Liver (tissue), 9 donors: ENCODE results near the gene RUNX1. TPM values are rescaled to one million over a fixed set of nuclear protein-coding genes. Genes with fewer than 3 reads are reported as not detected.

Experiments
- DNase-seq: peaks from one replicate; pipeline ENCODE4 v3.0.0-alpha.2; 2017; ENCODE audit warnings: low spot score
- H3K27ac ChIP-seq, 2 donors: one replicate each; pipeline ENCODE4 v1.7.0; 2013; ENCODE audit warnings: inconsistent platforms in 2 of 2, low read length in 2 of 2, control low read depth in 1 of 2, low read depth in 1 of 2, mild to moderate bottlenecking in 1 of 2
- H3K27me3 ChIP-seq, 4 donors: one replicate each; pipeline versions ENCODE4 v1.6.1 to v1.7.0; 2013; ENCODE audit warnings: low read length in 3 of 4, inconsistent platforms in 1 of 4, mild to moderate bottlenecking in 1 of 4, moderate library complexity in 1 of 4; ENCODE audit not compliant: control insufficient read depth in 4 of 4, insufficient read depth in 4 of 4
- H3K36me3 ChIP-seq, 4 donors: one replicate each; pipeline versions ENCODE4 v1.6.1 to v1.7.0; 2013; ENCODE audit warnings: low read length in 3 of 4, mild to moderate bottlenecking in 3 of 4, low read depth in 1 of 4, moderate library complexity in 1 of 4; ENCODE audit not compliant: control insufficient read depth in 4 of 4, insufficient read depth in 3 of 4
- H3K4me1 ChIP-seq, 4 donors: one replicate each; pipeline versions ENCODE4 v1.6.1 to v1.7.0; 2013; ENCODE audit warnings: low read length in 3 of 4, mild to moderate bottlenecking in 3 of 4, moderate library complexity in 1 of 4; ENCODE audit not compliant: control insufficient read depth in 4 of 4, insufficient read depth in 4 of 4
- H3K4me3 ChIP-seq, 3 donors: one replicate each; pipeline versions ENCODE4 v1.6.1 to v1.7.0; 2013; ENCODE audit warnings: low read length in 3 of 3, control low read depth in 1 of 3, low read depth in 1 of 3, mild to moderate bottlenecking in 1 of 3
- H3K9ac ChIP-seq, 2 donors: one replicate each; pipeline ENCODE4 v1.7.0; 2013; ENCODE audit warnings: low read length in 2 of 2, mild to moderate bottlenecking in 2 of 2, moderate library complexity in 2 of 2, control low read depth in 1 of 2, low read depth in 1 of 2
- H3K9me3 ChIP-seq, 4 donors: one replicate each; pipeline versions ENCODE4 v1.6.1 to v1.7.0; 2013; ENCODE audit warnings: low read length in 3 of 4; ENCODE audit not compliant: control insufficient read depth in 4 of 4
- ATF3 ChIP-seq: IDR thresholded peaks from 2 replicates; pipeline ENCODE4 v1.6.1; 2016; ENCODE audit warnings: antibody characterized with exemption
- CTCF ChIP-seq: fragments of 150-350 bp; IDR thresholded peaks from 2 replicates; pipeline ENCODE4 v1.5.1; 2017; ENCODE audit warnings: improper control_type of control experiment, low read depth, low read length; ENCODE audit not compliant: missing input control
- EGR1 ChIP-seq, 2 donors: IDR thresholded peaks; 2 replicates each; pipeline ENCODE4 v1.6.1; 2016 to 2018; ENCODE audit warnings: antibody characterized with exemption in 2 of 2, low read depth in 2 of 2
- FOXA1 ChIP-seq: IDR thresholded peaks from 2 replicates; pipeline ENCODE4 v1.6.1; 2016; ENCODE audit warnings: antibody characterized with exemption
- GABPA ChIP-seq, 2 donors: IDR thresholded peaks in 1 of 2; conservative IDR thresholded peaks in 1 of 2; 2 replicates each; pipeline ENCODE4 v1.6.1; 2016; ENCODE audit warnings: antibody characterized with exemption in 2 of 2, mild to moderate bottlenecking in 1 of 2, moderate library complexity in 1 of 2
- HNF4A ChIP-seq, 2 donors: conservative IDR thresholded peaks; 2 replicates each; pipeline ENCODE4 v1.6.1; 2016; ENCODE audit warnings: antibody characterized with exemption in 2 of 2, mild to moderate bottlenecking in 2 of 2
- HNF4G ChIP-seq: IDR thresholded peaks from 2 replicates; pipeline ENCODE4 v1.6.1; 2016; ENCODE audit warnings: antibody characterized with exemption
- JUND ChIP-seq, 2 donors: IDR thresholded peaks; 2 replicates each; pipeline ENCODE4 v1.6.1; 2016; ENCODE audit warnings: antibody characterized with exemption in 2 of 2
- MAX ChIP-seq: IDR thresholded peaks from 2 replicates; pipeline ENCODE4 v1.6.1; 2016; ENCODE audit warnings: antibody characterized with exemption
- NR2F2 ChIP-seq: IDR thresholded peaks from 2 replicates; pipeline ENCODE4 v1.6.1; 2016; ENCODE audit warnings: antibody characterized with exemption
- RAD21 ChIP-seq, 2 donors: IDR thresholded peaks; 2 replicates each; pipeline ENCODE4 v1.6.1; 2016; ENCODE audit warnings: antibody characterized with exemption in 2 of 2, mild to moderate bottlenecking in 2 of 2
- REST ChIP-seq: IDR thresholded peaks from 2 replicates; pipeline ENCODE4 v1.6.1; 2016; ENCODE audit warnings: antibody characterized with exemption, mild to moderate bottlenecking
- RXRA ChIP-seq, 2 donors: IDR thresholded peaks; 2 replicates each; pipeline ENCODE4 v1.6.1; 2017 to 2018; ENCODE audit warnings: antibody characterized with exemption in 2 of 2, mild to moderate bottlenecking in 1 of 2
- SP1 ChIP-seq: IDR thresholded peaks from 2 replicates; pipeline ENCODE4 v1.6.1; 2018; ENCODE audit warnings: antibody characterized with exemption, mild to moderate bottlenecking
- TAF1 ChIP-seq: conservative IDR thresholded peaks from 2 replicates; pipeline ENCODE4 v1.6.1; 2016; ENCODE audit warnings: antibody characterized with exemption, mild to moderate bottlenecking
- YY1 ChIP-seq: IDR thresholded peaks from 2 replicates; pipeline ENCODE4 v1.6.1; 2016; ENCODE audit warnings: antibody characterized with exemption, mild to moderate bottlenecking
- ZBTB33 ChIP-seq: IDR thresholded peaks from 2 replicates; pipeline ENCODE4 v1.6.1; 2016; ENCODE audit warnings: antibody characterized with exemption
- WGBS: extraction: QIAGEN DNeasy Blood & Tissue Kit; methylation state at CpG from one replicate; pipeline ENCODE4 v1.1.7; 2013; 5-methylcytosine and 5-hydroxymethylcytosine counted together
- polyA plus RNA-seq, 2 donors: library from polyadenylated mRNA; stranded (reverse) in 1 of 2; unstranded in 1 of 2; fragments of 200-250 nt in 1 of 2; fragments of >200 nt in 1 of 2; fragmentation: Nextera tagmentation in 1 of 2; extraction: Ambion mirVana in 1 of 2; gene quantifications; one replicate each; pipeline versions ENCODE4 v1.2.1 to v1.2.3, GENCODE V29; 2013 to 2015
- total RNA-seq, 2 donors: library from RNA; depleted of rRNA; stranded (reverse); fragments of >200 nt; gene quantifications; one replicate each; pipeline ENCODE4 v1.2.3, GENCODE V29; 2014
- donor health status: healthy.
- donor health status: healthy.
- donor health status: healthy.
- donor health status: healthy.
- donor health status: healthy.

The RUNX1 gene
- total and polyA plus RNA-seq, 4 donors, result 0.98 to 7.2 (median 3.1) TPM

GRCh38 chr21:34891613-34891943 lies 157.5 kb downstream of the RUNX1 start:
- Histone ChIP-seq H3K9ac (no peak overlapping the region), H3K27ac (no peak overlapping the region), H3K36me3 (no peaks in the 10 kb centered on the region), H3K9me3 (no peaks in the 10 kb centered on the region), H3K4me3 (no peak overlapping the region), H3K27me3 (peaks cover 0 to 4% (median 3%) of the 10 kb centered on the region in 4 donors), H3K4me1 (peaks cover 0 to 18% (median 12%) of the 10 kb centered on the region in 4 donors)
- DNase-seq, result no peak
- no peak for TF ChIP-seq JUND (IDR thresholded peaks at IDR 0.05)
- TF ChIP-seq ATF3, result no peak
- no peak for TF ChIP-seq CTCF
- TF ChIP-seq RXRA (IDR thresholded peaks at IDR 0.05), result no peak
- TF ChIP-seq TAF1, result no peak
- no peak for TF ChIP-seq REST
- no peak for TF ChIP-seq MAX
- no peak for TF ChIP-seq YY1
- TF ChIP-seq EGR1 (IDR thresholded peaks at IDR 0.05; ENCODE audit: low read depth in 2 of 2), result no peak
- TF ChIP-seq HNF4G, result no peak
- no peak for TF ChIP-seq HNF4A (conservative IDR thresholded peaks at IDR 0.05)
- TF ChIP-seq RAD21 (IDR thresholded peaks at IDR 0.05), result no peak
- TF ChIP-seq FOXA1, result no peak
- no peak for TF ChIP-seq GABPA (IDR thresholded peaks at IDR 0.05 in 1 of 2, conservative IDR thresholded peaks at IDR 0.05 in 1 of 2)
- no peak for TF ChIP-seq NR2F2
- no peak for TF ChIP-seq SP1
- no peak for TF ChIP-seq ZBTB33
- WGBS, result 33% methylated on average over 8 of the region's 8 CpGs
